Mononuclear cell (primary cell): ENCODE measurements around the gene ZNF45. TPM values are rescaled to one million over a fixed set of nuclear protein-coding genes. Genes with fewer than 3 reads are reported as not detected.

Source experiments
- H3K27me3 ChIP-seq: 2 replicates; pipeline ENCODE4 v1.6.0; 2011; ENCODE audit warnings: low read length, control low read depth; ENCODE audit not compliant: insufficient read depth
- H3K4me1 ChIP-seq: 2 replicates; pipeline ENCODE4 v1.5.1; 2011; ENCODE audit warnings: mild to moderate bottlenecking, low read length, control low read depth; ENCODE audit not compliant: insufficient read depth
- H3K4me3 ChIP-seq: 2 replicates; pipeline ENCODE4 v1.5.1; 2011; ENCODE audit warnings: mild to moderate bottlenecking, low read length, moderate library complexity
- H3K9me3 ChIP-seq: 2 replicates; pipeline ENCODE4 v1.5.1; 2011; ENCODE audit warnings: low read depth, mild to moderate bottlenecking, control low read depth, low read length
- total RNA-seq: library from RNA; depleted of rRNA; stranded (reverse); fragments of >200 nt; gene quantifications from one replicate; pipeline ENCODE4 v1.2.3, GENCODE V29; 2012

Gene ZNF45
- total RNA-seq, 1 donor, result 4.4 TPM

- Histone ChIP-seq H3K4me1 (peaks cover 6% of the 10 kb centered on the region), H3K27me3 (peaks cover 12% of the 10 kb centered on the region), H3K9me3 (no peaks in the 10 kb centered on the region), H3K4me3 (no peak overlapping the region)
Observed at GRCh38 chr19:43939557-43940260, 4.6 kb upstream of the ZNF45 start.

GRCh38 chr19:43936188-43936587 is 1.1 kb upstream of the ZNF45 start:
- Histone ChIP-seq H3K9me3 (no peaks in the 10 kb centered on the region), H3K27me3 (peaks cover under 1% of the 10 kb centered on the region), H3K4me1 (peaks cover 16% of the 10 kb centered on the region), H3K4me3 (no peak overlapping the region)

- Histone ChIP-seq H3K4me3 (peak overlapping the region; percentile 78), H3K9me3 (no peaks in the 10 kb centered on the region), H3K27me3 (no peaks in the 10 kb centered on the region), H3K4me1 (peaks cover 16% of the 10 kb centered on the region)
Observed at GRCh38 chr19:43934055-43934984, 762 bp downstream of the ZNF45 start.

GRCh38 chr19:43928820-43929219 is 6.3 kb downstream of the ZNF45 start:
- Histone ChIP-seq H3K9me3 (no peaks in the 10 kb centered on the region), H3K4me3 (no peak overlapping the region), H3K27me3 (no peaks in the 10 kb centered on the region), H3K4me1 (peaks cover 1% of the 10 kb centered on the region)

GRCh38 chr19:43923875-43924274 is 11.2 kb downstream of the ZNF45 start:
- Histone ChIP-seq H3K27me3 (no peaks in the 10 kb centered on the region), H3K4me1 (no peaks in the 10 kb centered on the region), H3K4me3 (no peak overlapping the region), H3K9me3 (peaks cover 27% of the 10 kb centered on the region)

GRCh38 chr19:43914051-43914450 is 21.0 kb downstream of the ZNF45 start:
- Histone ChIP-seq H3K9me3 (peaks cover 85% of the 10 kb centered on the region), H3K4me3 (no peak overlapping the region), H3K27me3 (no peaks in the 10 kb centered on the region), H3K4me1 (no peaks in the 10 kb centered on the region)

GRCh38 chr19:43913383-43913782 is 21.7 kb downstream of the ZNF45 start:
- no peaks in the 10 kb centered on the region for H3K27me3 ChIP-seq
- peaks cover 85% of the 10 kb centered on the region for H3K9me3 ChIP-seq
- H3K4me1 ChIP-seq, result no peaks in the 10 kb centered on the region
- H3K4me3 ChIP-seq, result no peak overlapping the region

GRCh38 chr19:43910884-43911283 is 24.2 kb downstream of the ZNF45 start:
- Histone ChIP-seq H3K9me3 (peaks cover 77% of the 10 kb centered on the region), H3K4me1 (no peaks in the 10 kb centered on the region), H3K27me3 (no peaks in the 10 kb centered on the region), H3K4me3 (no peak overlapping the region)

- H3K27me3 ChIP-seq, result no peaks in the 10 kb centered on the region
- H3K4me3 ChIP-seq, result no peak overlapping the region
- H3K4me1 ChIP-seq, result no peaks in the 10 kb centered on the region
- peaks cover 64% of the 10 kb centered on the region for H3K9me3 ChIP-seq
Observed at GRCh38 chr19:43908659-43909058, 26.4 kb downstream of the ZNF45 start.

- Histone ChIP-seq H3K4me3 (no peak overlapping the region), H3K4me1 (peaks cover 4% of the 10 kb centered on the region), H3K9me3 (peaks cover 46% of the 10 kb centered on the region), H3K27me3 (no peaks in the 10 kb centered on the region)
Observed at GRCh38 chr19:43906774-43907173, 28.3 kb downstream of the ZNF45 start.

- Histone ChIP-seq H3K4me1 (peaks cover 10% of the 10 kb centered on the region), H3K9me3 (peaks cover 37% of the 10 kb centered on the region), H3K4me3 (no peak overlapping the region), H3K27me3 (no peaks in the 10 kb centered on the region)
Observed at GRCh38 chr19:43905897-43906296, 29.2 kb downstream of the ZNF45 start.

- H3K4me3 ChIP-seq, result no peak overlapping the region
- H3K27me3 ChIP-seq, result no peaks in the 10 kb centered on the region
- peaks cover 37% of the 10 kb centered on the region for H3K9me3 ChIP-seq
- peaks cover 11% of the 10 kb centered on the region for H3K4me1 ChIP-seq
Observed at GRCh38 chr19:43902399-43902798, 32.7 kb downstream of the ZNF45 start.

GRCh38 chr19:43901395-43902390 is 33.4 kb downstream of the ZNF45 start:
- peak overlapping the region; percentile 38 for H3K4me3 ChIP-seq
- H3K4me1 ChIP-seq, result peaks cover 11% of the 10 kb centered on the region
- H3K9me3 ChIP-seq, result peaks cover 33% of the 10 kb centered on the region
- no peaks in the 10 kb centered on the region for H3K27me3 ChIP-seq

- Histone ChIP-seq H3K27me3 (no peaks in the 10 kb centered on the region), H3K9me3 (peaks cover 38% of the 10 kb centered on the region), H3K4me1 (no peaks in the 10 kb centered on the region), H3K4me3 (no peak overlapping the region)
Observed at GRCh38 chr19:43895727-43896308, 39.3 kb downstream of the ZNF45 start.
